ENCODE results near the gene IQSEC3. TPM values are rescaled to one million over a fixed set of nuclear protein-coding genes. Genes with fewer than 3 reads are reported as not detected.

IQSEC3 gene
- total and polyA plus RNA-seq, 2 donors from 2014 or later: 1.4 to 6.9 TPM

DNA sequence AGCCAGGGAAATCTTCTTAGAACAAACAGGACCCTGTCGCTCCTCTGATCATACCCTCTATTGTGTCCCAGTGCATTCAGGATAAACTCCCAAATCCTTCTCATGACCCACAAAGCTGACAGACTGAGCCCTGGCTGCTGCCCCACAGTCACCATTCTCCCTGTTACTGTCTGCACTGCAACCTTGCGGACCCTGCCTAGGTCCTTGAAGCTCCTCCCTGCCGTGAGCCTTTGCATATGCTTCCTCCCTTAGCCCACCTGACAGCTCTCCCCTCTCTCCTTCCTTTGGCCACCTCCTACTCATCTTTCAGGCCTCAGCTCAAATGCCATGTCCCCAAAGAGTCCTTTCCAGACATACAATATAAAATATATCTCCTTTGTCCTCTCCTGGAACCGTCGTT lies 85.0 kb downstream of the IQSEC3 start:
- intact Hi-C loops (cut with DNase I): no loop called here
- H3K4me1 ChIP-seq (ENCODE audit: control insufficient read depth in 2 of 3, insufficient read depth in 2 of 3, low read depth in 1 of 3, low read length in 3 of 3): peaks cover 0 to 15% (median 9%) of the 10 kb centered on the region in 3 donors
- TF ChIP-seq, protein P1, sequence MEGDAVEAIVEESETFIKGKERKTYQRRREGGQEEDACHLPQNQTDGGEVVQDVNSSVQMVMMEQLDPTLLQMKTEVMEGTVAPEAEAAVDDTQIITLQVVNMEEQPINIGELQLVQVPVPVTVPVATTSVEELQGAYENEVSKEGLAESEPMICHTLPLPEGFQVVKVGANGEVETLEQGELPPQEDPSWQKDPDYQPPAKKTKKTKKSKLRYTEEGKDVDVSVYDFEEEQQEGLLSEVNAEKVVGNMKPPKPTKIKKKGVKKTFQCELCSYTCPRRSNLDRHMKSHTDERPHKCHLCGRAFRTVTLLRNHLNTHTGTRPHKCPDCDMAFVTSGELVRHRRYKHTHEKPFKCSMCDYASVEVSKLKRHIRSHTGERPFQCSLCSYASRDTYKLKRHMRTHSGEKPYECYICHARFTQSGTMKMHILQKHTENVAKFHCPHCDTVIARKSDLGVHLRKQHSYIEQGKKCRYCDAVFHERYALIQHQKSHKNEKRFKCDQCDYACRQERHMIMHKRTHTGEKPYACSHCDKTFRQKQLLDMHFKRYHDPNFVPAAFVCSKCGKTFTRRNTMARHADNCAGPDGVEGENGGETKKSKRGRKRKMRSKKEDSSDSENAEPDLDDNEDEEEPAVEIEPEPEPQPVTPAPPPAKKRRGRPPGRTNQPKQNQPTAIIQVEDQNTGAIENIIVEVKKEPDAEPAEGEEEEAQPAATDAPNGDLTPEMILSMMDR (IDR thresholded peaks at IDR 0.05; ENCODE audit: borderline replicate concordance, extremely low read depth, insufficient read depth): no peak
- FAIRE-seq (no peak), DNase-seq (no peak)
- H3K9me3 ChIP-seq (ENCODE audit: control insufficient read depth in 2 of 3, insufficient read depth in 1 of 3, low read length in 3 of 3): no peaks in the 10 kb centered on the region
- no peak overlapping the region for H3K9ac ChIP-seq (ENCODE audit: low read length in 3 of 3)
- H3K4me3 ChIP-seq (ENCODE audit: low read length in 3 of 3): no peak overlapping the region
- no peaks in the 10 kb centered on the region for H3K36me3 ChIP-seq (ENCODE audit: control insufficient read depth in 2 of 3, insufficient read depth in 3 of 3, low read length in 3 of 3)
- no peaks in the 10 kb centered on the region for H3K27me3 ChIP-seq (ENCODE audit: control insufficient read depth, insufficient read depth, low read length)
- H3K27ac ChIP-seq (ENCODE audit: low read depth in 2 of 2, low read length in 2 of 2): no peak overlapping the region

DNA sequence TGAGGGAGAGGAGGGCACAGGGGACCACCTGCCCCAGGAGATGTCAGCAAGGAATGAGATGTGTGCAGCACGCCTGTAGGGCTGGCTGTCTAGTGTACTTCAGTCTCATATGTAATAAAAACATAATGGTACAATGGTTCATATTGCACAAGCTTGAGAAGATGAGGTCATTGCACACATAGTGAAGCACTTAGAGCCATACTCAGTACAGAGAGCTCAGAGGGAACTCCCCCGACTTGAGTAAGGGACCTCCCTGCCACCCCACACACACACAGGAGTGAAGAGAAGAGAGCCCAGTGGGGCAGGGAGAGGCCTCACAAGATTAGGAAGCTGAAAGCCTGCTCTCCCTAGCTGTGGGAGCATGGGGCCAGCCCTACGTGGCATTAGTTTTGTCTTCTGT lies 85.9 kb downstream of the IQSEC3 start:
- intact Hi-C loops (cut with DNase I): no loop called here
- FAIRE-seq (no peak), DNase-seq (peak in 1 of 5 donors; percentile 20)
- no peaks in the 10 kb centered on the region for H3K27me3 ChIP-seq (ENCODE audit: control insufficient read depth, insufficient read depth, low read length)
- no peak overlapping the region for H3K9ac ChIP-seq (ENCODE audit: low read length in 3 of 3)
- H3K4me1 ChIP-seq (ENCODE audit: control insufficient read depth in 2 of 3, insufficient read depth in 2 of 3, low read depth in 1 of 3, low read length in 3 of 3): peaks cover 0 to 15% (median 9%) of the 10 kb centered on the region in 3 donors
- TF ChIP-seq, protein P1 (IDR thresholded peaks at IDR 0.05; ENCODE audit: borderline replicate concordance, extremely low read depth, insufficient read depth): no peak
- H3K36me3 ChIP-seq (ENCODE audit: control insufficient read depth in 2 of 3, insufficient read depth in 3 of 3, low read length in 3 of 3): no peaks in the 10 kb centered on the region
- H3K4me3 ChIP-seq (ENCODE audit: low read length in 3 of 3): no peak overlapping the region
- H3K9me3 ChIP-seq (ENCODE audit: control insufficient read depth in 2 of 3, insufficient read depth in 1 of 3, low read length in 3 of 3): no peaks in the 10 kb centered on the region
- no peak overlapping the region for H3K27ac ChIP-seq (ENCODE audit: low read depth in 2 of 2, low read length in 2 of 2)

DNA sequence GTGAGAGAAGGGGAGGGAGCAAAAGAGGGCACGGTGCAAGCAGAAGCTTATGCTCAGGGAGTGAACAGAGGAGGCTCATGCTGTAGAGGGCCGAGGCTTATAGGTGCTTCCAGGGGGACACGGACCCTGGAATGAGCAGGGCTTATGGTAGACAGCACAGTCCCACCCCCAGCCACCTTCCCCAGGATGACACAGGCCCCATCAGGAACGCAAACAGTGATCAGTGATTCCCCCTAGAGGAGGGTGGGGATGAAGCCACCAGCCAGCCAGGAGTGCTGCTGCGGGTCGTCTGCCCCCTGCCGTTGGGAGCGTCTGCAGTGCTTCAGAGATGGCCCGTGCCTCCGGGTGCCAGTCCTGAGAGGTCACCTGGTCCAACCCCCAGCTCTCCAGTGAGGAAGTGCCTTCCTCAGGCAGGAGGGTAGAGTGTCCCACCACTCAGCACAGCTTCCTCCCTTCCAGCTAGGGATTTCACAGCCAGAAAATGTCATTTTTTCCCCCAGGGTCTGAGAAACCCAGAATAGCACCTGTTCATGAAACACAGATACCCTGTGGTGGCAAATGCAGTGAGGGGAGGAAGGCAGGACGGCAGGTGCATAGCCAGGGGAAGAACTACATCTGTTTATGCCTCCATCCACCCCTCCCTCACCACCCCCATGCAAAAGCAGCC lies 86.6 kb downstream of the IQSEC3 start:
- Histone ChIP-seq H3K4me1 (ENCODE audit: control insufficient read depth in 2 of 3, insufficient read depth in 2 of 3, low read depth in 1 of 3, low read length in 3 of 3) (peaks cover 0 to 15% (median 9%) of the 10 kb centered on the region in 3 donors), H3K4me3 (ENCODE audit: low read length in 3 of 3) (no peak overlapping the region), H3K36me3 (ENCODE audit: control insufficient read depth in 2 of 3, insufficient read depth in 3 of 3, low read length in 3 of 3) (no peaks in the 10 kb centered on the region), H3K27me3 (ENCODE audit: control insufficient read depth, insufficient read depth, low read length) (no peaks in the 10 kb centered on the region), H3K9ac (ENCODE audit: low read length in 3 of 3) (no peak overlapping the region), H3K27ac (ENCODE audit: low read depth in 2 of 2, low read length in 2 of 2) (no peak overlapping the region), H3K9me3 (ENCODE audit: control insufficient read depth in 2 of 3, insufficient read depth in 1 of 3, low read length in 3 of 3) (no peaks in the 10 kb centered on the region)
- peak; percentile 77 to 84 (median 81) for DNase-seq
- intact Hi-C loops (cut with DNase I): no loop called here
- TF ChIP-seq, protein P1 (IDR thresholded peaks at IDR 0.05; ENCODE audit: borderline replicate concordance, extremely low read depth, insufficient read depth): peak; percentile 74
- no peak for FAIRE-seq

All from kidney (tissue), 14 donors.